SU-DHL-6 (cell line): ENCODE data around the gene TMEM174.

Experiments
- H2AFZ ChIP-seq: fragments of 200-600 bp; sonication (generic); 2 replicates; pipeline ENCODE4 v1.6.1; 2014; ENCODE audit warnings: low read depth, mild to moderate bottlenecking, moderate library complexity, mixed read lengths, antibody characterized with exemption, low read length; ENCODE audit not compliant: severe bottlenecking
- H3F3A ChIP-seq: fragments of 200-600 bp; shearing (Covaris generic); 2 replicates; pipeline ENCODE4 v1.6.0; 2016; ENCODE audit warnings: antibody characterized with exemption, mild to moderate bottlenecking; ENCODE audit not compliant: insufficient read depth
- H3K27ac ChIP-seq: fragments of 200-600 bp; sonication (generic); 2 replicates; pipeline ENCODE4 v1.5.1; 2016; ENCODE audit warnings: low read depth, mild to moderate bottlenecking, low read length, moderate library complexity, mixed read lengths
- H3K27me3 ChIP-seq: fragments of 200-600 bp; sonication (generic), shearing (Covaris generic); 2 replicates; pipeline ENCODE4 v1.6.0; 2014; ENCODE audit warnings: mild to moderate bottlenecking, low read length
- H3K36me3 ChIP-seq: fragments of 200-600 bp; sonication (generic); 2 replicates; pipeline ENCODE4 v1.6.1; 2014; ENCODE audit warnings: mild to moderate bottlenecking, low read length, mixed read lengths
- H3K4me2 ChIP-seq: fragments of 300-600, 200-600 bp; shearing (Covaris generic), sonication (generic); 2 replicates; pipeline ENCODE4 v1.6.0; 2014; ENCODE audit warnings: low read length, low read depth, mild to moderate bottlenecking; ENCODE audit not compliant: poor library complexity, severe bottlenecking
- H3K4me3 ChIP-seq: fragments of 200-600 bp; sonication (generic); 2 replicates; pipeline ENCODE4 v1.5.1; 2014; ENCODE audit warnings: antibody characterized with exemption, low read length, mild to moderate bottlenecking, mixed read lengths; ENCODE audit not compliant: insufficient read depth, poor library complexity, severe bottlenecking
- H3K79me2 ChIP-seq: fragments of 200-600 bp; sonication (generic); 2 replicates; pipeline ENCODE4 v1.6.1; 2014; ENCODE audit warnings: mild to moderate bottlenecking, low read length, moderate library complexity; ENCODE audit not compliant: insufficient read depth
- H3K9ac ChIP-seq: fragments of 200-600 bp; sonication (generic); 2 replicates; pipeline ENCODE4 v1.7.0; 2014; ENCODE audit warnings: mild to moderate bottlenecking, low read length
- H3K9me2 ChIP-seq: fragments of 200-600 bp; sonication (generic); replicated peaks from 2 replicates; pipeline ENCODE4 v1.6.1; 2014; ENCODE audit warnings: low read length; ENCODE audit not compliant: insufficient read depth
- H3K9me3 ChIP-seq: fragments of 200-600 bp; sonication (generic); 2 replicates; pipeline ENCODE4 v1.6.1; 2014; ENCODE audit warnings: low read length, mixed read lengths; ENCODE audit not compliant: insufficient read depth
- H4K20me1 ChIP-seq: fragments of 200-600 bp; sonication (generic); 2 replicates; pipeline ENCODE4 v1.6.1; 2014; ENCODE audit warnings: low read depth, mild to moderate bottlenecking, antibody characterized with exemption, low read length, moderate library complexity, mixed read lengths
- EZH2phosphoT487 ChIP-seq: fragments of 200-600 bp; sonication (generic), shearing (Covaris generic); conservative IDR thresholded peaks from 2 replicates; pipeline ENCODE4 v1.6.1; 2018; ENCODE audit warnings: mild to moderate bottlenecking, antibody characterized with exemption, low read length, moderate library complexity, mixed read lengths
- TF ChIP-seq, protein P1 (sequence below): fragments of 200-600 bp; sonication (generic); IDR thresholded peaks from one replicate; pipeline ENCODE4 v1.5.1; 2017; ENCODE audit warnings: antibody characterized with exemption, mild to moderate bottlenecking, low read length, moderate library complexity; ENCODE audit not compliant: insufficient read depth, poor library complexity, severe bottlenecking

TMEM174 gene

DNA sequence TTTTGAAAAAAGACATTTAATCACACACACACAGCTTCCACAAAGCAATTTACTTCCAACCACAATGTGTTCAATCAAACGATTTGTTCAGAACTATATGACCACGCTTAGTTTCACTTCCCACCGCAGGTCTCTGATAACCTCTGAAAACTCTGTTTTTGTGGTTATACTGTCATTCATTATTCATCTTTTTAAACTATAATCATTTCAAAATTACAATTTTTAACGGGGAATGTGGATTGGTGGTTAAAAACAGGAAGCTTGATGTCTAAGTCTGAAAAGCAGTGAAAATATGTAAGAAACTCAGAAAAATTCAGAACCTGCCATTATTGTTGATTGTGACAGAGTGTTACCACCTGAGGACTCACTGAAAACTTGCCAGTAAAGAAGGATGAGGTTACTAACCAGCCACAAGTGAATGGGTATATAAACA, 12.7 kb upstream of the TMEM174 start:
- H4K20me1 ChIP-seq = no peaks in the 10 kb centered on the region

GRCh38 chr5:73170522-73170921, 2.5 kb upstream of the TMEM174 start:
- Histone ChIP-seq H3K27ac (no peak overlapping the region), H3K36me3 (no peaks in the 10 kb centered on the region), H3K9ac (no peak overlapping the region), H3K9me2 (no peaks in the 10 kb centered on the region), H3K79me2 (no peaks in the 10 kb centered on the region), H3K27me3 (no peaks in the 10 kb centered on the region), H3F3A (no peaks in the 10 kb centered on the region), H4K20me1 (no peaks in the 10 kb centered on the region), H3K4me3 (no peak overlapping the region), H3K9me3 (no peaks in the 10 kb centered on the region), H2AFZ (no peak overlapping the region), H3K4me2 (no peak overlapping the region)
- TF ChIP-seq, protein P1, sequence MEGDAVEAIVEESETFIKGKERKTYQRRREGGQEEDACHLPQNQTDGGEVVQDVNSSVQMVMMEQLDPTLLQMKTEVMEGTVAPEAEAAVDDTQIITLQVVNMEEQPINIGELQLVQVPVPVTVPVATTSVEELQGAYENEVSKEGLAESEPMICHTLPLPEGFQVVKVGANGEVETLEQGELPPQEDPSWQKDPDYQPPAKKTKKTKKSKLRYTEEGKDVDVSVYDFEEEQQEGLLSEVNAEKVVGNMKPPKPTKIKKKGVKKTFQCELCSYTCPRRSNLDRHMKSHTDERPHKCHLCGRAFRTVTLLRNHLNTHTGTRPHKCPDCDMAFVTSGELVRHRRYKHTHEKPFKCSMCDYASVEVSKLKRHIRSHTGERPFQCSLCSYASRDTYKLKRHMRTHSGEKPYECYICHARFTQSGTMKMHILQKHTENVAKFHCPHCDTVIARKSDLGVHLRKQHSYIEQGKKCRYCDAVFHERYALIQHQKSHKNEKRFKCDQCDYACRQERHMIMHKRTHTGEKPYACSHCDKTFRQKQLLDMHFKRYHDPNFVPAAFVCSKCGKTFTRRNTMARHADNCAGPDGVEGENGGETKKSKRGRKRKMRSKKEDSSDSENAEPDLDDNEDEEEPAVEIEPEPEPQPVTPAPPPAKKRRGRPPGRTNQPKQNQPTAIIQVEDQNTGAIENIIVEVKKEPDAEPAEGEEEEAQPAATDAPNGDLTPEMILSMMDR = peak; percentile 61
- TF ChIP-seq EZH2phosphoT487 = no peak

More for the DNA sequence above, 12.7 kb upstream of the TMEM174 start:
- no peaks in the 10 kb centered on the region for H3K9me2 ChIP-seq
- no peaks in the 10 kb centered on the region for H3K27me3 ChIP-seq
- H3K79me2 ChIP-seq = no peaks in the 10 kb centered on the region
- peak overlapping the region; percentile 46 for H3K4me2 ChIP-seq
- no peak overlapping the region for H3K9ac ChIP-seq
- H2AFZ ChIP-seq = no peak overlapping the region
- no peak for TF ChIP-seq EZH2phosphoT487
- TF ChIP-seq, protein P1 = no peak
- no peaks in the 10 kb centered on the region; the same call in 1 of the 2 replicates for H3F3A ChIP-seq
- H3K9me3 ChIP-seq = no peaks in the 10 kb centered on the region
- H3K4me3 ChIP-seq = no peak overlapping the region
- no peaks in the 10 kb centered on the region for H3K36me3 ChIP-seq
- peak overlapping the region; percentile 25; the same call in 1 of the 2 replicates for H3K27ac ChIP-seq

GRCh38 chr5:73171495-73171894, 1.5 kb upstream of the TMEM174 start:
- Histone ChIP-seq H3F3A (no peaks in the 10 kb centered on the region), H3K79me2 (no peaks in the 10 kb centered on the region), H3K27me3 (no peaks in the 10 kb centered on the region), H4K20me1 (no peaks in the 10 kb centered on the region), H3K9ac (no peak overlapping the region), H3K4me2 (no peak overlapping the region), H3K4me3 (no peak overlapping the region), H3K27ac (no peak overlapping the region), H3K36me3 (no peaks in the 10 kb centered on the region), H3K9me2 (no peaks in the 10 kb centered on the region), H3K9me3 (no peaks in the 10 kb centered on the region), H2AFZ (no peak overlapping the region)
- TF ChIP-seq EZH2phosphoT487 = no peak
- TF ChIP-seq, protein P1 = no peak
